AG09309 (cell line): ENCODE measurements around the gene SLC25A41.

Source experiments
- DNase-seq: peaks from one replicate; pipeline ENCODE4 v3.0.0-alpha.2; 2010; ENCODE audit warnings: low read depth
- H3K4me3 ChIP-seq: 2 replicates; pipeline ENCODE4 v1.5.1; 2011; ENCODE audit warnings: mild to moderate bottlenecking, low read depth, low read length, moderate library complexity; ENCODE audit not compliant: control insufficient read depth
- TF ChIP-seq, protein P1 (sequence below): IDR thresholded peaks from 2 replicates; pipeline ENCODE4 v1.5.1; 2011; ENCODE audit warnings: mild to moderate bottlenecking, low read depth, low read length, inconsistent platforms; ENCODE audit not compliant: insufficient read depth, control insufficient read depth; ENCODE audit errors: missing control alignments

The SLC25A41 gene

DNA sequence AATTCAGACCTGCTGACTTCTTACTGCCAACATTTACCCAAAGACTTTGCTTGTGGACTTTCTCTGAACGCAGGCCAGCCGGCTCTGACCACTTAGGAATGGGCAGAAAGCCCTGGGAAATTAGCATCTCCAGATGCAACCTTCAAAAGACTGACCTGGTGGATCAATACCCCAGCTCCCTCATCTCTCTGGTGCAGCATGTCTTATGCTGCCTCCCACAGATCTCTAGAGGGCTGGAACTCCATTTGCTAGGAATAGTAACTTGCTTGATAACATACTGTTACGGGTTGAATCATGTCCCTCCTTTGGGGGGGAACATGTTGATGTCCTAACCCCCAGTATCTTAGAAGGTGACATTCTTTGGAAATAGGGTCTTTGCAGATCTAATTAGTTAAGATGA, 12.9 kb upstream of the SLC25A41 start:
- TF ChIP-seq, protein P1, sequence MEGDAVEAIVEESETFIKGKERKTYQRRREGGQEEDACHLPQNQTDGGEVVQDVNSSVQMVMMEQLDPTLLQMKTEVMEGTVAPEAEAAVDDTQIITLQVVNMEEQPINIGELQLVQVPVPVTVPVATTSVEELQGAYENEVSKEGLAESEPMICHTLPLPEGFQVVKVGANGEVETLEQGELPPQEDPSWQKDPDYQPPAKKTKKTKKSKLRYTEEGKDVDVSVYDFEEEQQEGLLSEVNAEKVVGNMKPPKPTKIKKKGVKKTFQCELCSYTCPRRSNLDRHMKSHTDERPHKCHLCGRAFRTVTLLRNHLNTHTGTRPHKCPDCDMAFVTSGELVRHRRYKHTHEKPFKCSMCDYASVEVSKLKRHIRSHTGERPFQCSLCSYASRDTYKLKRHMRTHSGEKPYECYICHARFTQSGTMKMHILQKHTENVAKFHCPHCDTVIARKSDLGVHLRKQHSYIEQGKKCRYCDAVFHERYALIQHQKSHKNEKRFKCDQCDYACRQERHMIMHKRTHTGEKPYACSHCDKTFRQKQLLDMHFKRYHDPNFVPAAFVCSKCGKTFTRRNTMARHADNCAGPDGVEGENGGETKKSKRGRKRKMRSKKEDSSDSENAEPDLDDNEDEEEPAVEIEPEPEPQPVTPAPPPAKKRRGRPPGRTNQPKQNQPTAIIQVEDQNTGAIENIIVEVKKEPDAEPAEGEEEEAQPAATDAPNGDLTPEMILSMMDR: no peak
- DNase-seq: no peak
- no peak overlapping the region for H3K4me3 ChIP-seq

DNA sequence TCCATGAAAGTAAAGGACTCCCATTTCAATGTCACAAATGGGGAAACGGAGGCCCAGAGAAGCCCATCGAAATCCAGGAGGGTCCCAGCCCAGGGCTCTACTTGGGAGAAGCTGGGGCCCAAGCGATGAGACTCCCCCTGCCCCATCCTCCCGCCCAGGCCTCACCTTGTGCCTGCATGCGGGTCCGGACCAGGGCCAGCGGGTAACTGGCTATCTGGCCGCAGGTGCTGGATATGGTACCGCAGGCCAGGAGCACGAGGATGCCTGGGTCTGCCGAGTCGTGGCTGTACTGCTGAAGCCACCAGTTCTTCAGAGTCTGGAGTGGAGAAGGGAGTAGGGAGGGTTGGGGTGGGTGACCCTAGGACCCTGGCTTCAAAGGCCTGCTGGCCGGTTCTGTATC, 10.4 kb upstream of the SLC25A41 start:
- DNase-seq: no peak
- TF ChIP-seq, protein P1: no peak
- no peak overlapping the region for H3K4me3 ChIP-seq

DNA sequence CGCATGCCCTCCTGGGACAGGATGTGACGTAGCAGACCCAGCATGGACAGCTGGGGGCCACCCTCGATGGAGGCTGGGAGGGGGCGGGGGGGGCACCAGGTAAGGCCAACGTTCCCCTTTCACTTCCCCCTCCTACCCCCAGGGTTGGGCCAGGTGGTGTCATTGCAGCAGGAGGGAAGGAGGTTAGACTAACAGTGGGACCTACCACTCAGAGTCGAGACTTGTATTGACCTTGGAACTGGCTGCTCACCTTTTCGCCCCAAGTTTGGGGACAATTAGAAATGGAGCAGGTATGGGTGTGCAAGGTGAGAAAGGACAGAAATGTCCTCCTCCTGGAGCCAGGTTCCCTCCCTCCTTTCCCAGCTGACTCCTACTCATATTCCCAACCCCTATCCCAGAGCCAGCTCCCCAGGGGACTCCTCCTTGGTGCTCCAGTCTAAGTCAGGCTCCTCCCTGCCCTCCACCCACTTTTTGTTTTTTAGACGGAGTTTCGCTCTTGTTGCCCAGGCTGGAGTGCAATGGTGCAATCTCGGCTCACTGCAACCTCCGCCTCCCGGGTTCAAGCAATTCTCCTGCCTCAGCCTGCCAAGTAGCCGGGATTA, 8.6 kb upstream of the SLC25A41 start:
- TF ChIP-seq, protein P1: no peak
- no peak overlapping the region for H3K4me3 ChIP-seq
- DNase-seq: no peak

GRCh38 chr19:6440905-6441304, 7.3 kb upstream of the SLC25A41 start:
- H3K4me3 ChIP-seq: no peak overlapping the region
- DNase-seq: no peak
- TF ChIP-seq, protein P1: no peak

GRCh38 chr19:6439743-6440142, 6.2 kb upstream of the SLC25A41 start:
- no peak for DNase-seq

GRCh38 chr19:6433165-6433564, 398 bp downstream of the SLC25A41 start:
- no peak for DNase-seq
- TF ChIP-seq, protein P1: no peak
- no peak overlapping the region for H3K4me3 ChIP-seq

More at GRCh38 chr19:6439743-6440142, 6.2 kb upstream of the SLC25A41 start:
- H3K4me3 ChIP-seq: no peak overlapping the region
- TF ChIP-seq, protein P1: no peak
